ENCODE measurements around the gene GALNT7. TPM values are rescaled to one million over a fixed set of nuclear protein-coding genes. Genes with fewer than 3 reads are reported as not detected.

Gene GALNT7
- polyA plus RNA-seq, 1 of the 3 experiments (the other 2 are of a cell fraction) = 14.8 TPM

DNA sequence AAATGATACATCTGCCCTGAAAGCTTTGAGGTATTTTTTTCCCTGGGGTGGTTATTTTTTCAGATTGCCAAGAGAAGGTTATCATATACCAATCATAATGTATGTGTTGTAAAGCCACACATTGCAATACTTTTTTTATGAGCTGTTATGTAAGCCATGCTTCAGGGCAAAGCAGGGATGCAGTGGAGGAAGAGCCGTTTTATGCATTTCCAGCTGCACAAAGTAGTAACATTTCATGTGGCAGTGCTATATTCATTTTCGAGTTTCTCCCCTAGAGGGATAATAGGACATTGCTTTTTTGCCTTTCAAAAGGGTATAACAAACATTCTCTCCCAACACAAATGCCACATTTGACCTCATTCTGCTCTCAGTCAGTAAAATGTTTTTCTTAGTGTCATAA is 68.5 kb downstream of the GALNT7 start:
- H3K9me2 ChIP-seq = no peaks in the 10 kb centered on the region
- no peaks in the 10 kb centered on the region for H3K36me3 ChIP-seq (replicated peaks in 1 of 2; ENCODE audit: control insufficient read depth in 1 of 2, insufficient read depth in 2 of 2, low read length in 1 of 2)
- H3K27ac ChIP-seq (ENCODE audit: low read depth in 2 of 2, low read length in 1 of 2) = peak overlapping the region in 1 of 2 experiments; percentile 54; a peak in 2 of 4 replicates
- no peak overlapping the region for H2AFZ ChIP-seq (ENCODE audit: low read depth)
- no peak overlapping the region for H3K4me2 ChIP-seq
- ChIA-PET POLR2A (no interaction called here), CTCF (interaction anchor here (1.0 to 2.6 kb wide), 7 partner anchors 9 to 224 kb away, joined by 3 to 9 read pairs (median 4); no protein-coding TSS in a partner anchor)
- H3K9me3 ChIP-seq = no peaks in the 10 kb centered on the region
- no peak overlapping the region for H3K4me3 ChIP-seq (ENCODE audit: low read depth in 2 of 2, low read length in 1 of 2)
- H4K20me1 ChIP-seq (ENCODE audit: insufficient read depth) = no peaks in the 10 kb centered on the region
- H3K4me1 ChIP-seq (ENCODE audit: control insufficient read depth in 1 of 2, insufficient read depth in 2 of 2, low read depth in 1 of 2, low read length in 1 of 2) = peaks cover 2 to 24% of the 10 kb centered on the region in 2 experiments; a peak in 3 of 4 replicates
- peaks cover 18% of the 10 kb centered on the region for H3K79me2 ChIP-seq (ENCODE audit: insufficient read depth)
- H3F3A ChIP-seq (replicated peaks; ENCODE audit: insufficient read depth) = peaks cover 7% of the 10 kb centered on the region
- H3K27me3 ChIP-seq (ENCODE audit: insufficient read depth) = no peaks in the 10 kb centered on the region
- no peak overlapping the region for H3K9ac ChIP-seq
- peak; percentile 22 for DNase-seq
- 63% methylated on average over 2 of the region's 2 CpGs for WGBS (ENCODE audit: low lambda C conversion rate)
- TF ChIP-seq RAD21 (IDR thresholded peaks at IDR 0.05; ENCODE audit: low read length) = peak; percentile 23; the same call in 1 of the 2 replicates
- TF ChIP-seq RCOR1 (IDR thresholded peaks at IDR 0.05; ENCODE audit: low read length) = peak; percentile 28; the same call in 1 of the 2 replicates
- TF ChIP-seq, protein P1, sequence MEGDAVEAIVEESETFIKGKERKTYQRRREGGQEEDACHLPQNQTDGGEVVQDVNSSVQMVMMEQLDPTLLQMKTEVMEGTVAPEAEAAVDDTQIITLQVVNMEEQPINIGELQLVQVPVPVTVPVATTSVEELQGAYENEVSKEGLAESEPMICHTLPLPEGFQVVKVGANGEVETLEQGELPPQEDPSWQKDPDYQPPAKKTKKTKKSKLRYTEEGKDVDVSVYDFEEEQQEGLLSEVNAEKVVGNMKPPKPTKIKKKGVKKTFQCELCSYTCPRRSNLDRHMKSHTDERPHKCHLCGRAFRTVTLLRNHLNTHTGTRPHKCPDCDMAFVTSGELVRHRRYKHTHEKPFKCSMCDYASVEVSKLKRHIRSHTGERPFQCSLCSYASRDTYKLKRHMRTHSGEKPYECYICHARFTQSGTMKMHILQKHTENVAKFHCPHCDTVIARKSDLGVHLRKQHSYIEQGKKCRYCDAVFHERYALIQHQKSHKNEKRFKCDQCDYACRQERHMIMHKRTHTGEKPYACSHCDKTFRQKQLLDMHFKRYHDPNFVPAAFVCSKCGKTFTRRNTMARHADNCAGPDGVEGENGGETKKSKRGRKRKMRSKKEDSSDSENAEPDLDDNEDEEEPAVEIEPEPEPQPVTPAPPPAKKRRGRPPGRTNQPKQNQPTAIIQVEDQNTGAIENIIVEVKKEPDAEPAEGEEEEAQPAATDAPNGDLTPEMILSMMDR (IDR thresholded peaks at IDR 0.05) = peak; percentile 23; the same call in 1 of the 2 replicates
- no peak for TF ChIP-seq YY1 (IDR thresholded peaks at IDR 0.05; ENCODE audit: low read depth)
- 0 out of 4 replicates have a peak, but pooled peaks of 1 of the 2 experiments have one; percentile 12 for TF ChIP-seq EP300 (IDR thresholded peaks at IDR 0.05; ENCODE audit: borderline replicate concordance in 1 of 2, low read depth in 1 of 2, low read length in 1 of 2)
- TF ChIP-seq, protein P2, sequence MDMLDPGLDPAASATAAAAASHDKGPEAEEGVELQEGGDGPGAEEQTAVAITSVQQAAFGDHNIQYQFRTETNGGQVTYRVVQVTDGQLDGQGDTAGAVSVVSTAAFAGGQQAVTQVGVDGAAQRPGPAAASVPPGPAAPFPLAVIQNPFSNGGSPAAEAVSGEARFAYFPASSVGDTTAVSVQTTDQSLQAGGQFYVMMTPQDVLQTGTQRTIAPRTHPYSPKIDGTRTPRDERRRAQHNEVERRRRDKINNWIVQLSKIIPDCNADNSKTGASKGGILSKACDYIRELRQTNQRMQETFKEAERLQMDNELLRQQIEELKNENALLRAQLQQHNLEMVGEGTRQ (IDR thresholded peaks at IDR 0.05; ENCODE audit: borderline replicate concordance, low read depth, low read length) = no peak

DNA sequence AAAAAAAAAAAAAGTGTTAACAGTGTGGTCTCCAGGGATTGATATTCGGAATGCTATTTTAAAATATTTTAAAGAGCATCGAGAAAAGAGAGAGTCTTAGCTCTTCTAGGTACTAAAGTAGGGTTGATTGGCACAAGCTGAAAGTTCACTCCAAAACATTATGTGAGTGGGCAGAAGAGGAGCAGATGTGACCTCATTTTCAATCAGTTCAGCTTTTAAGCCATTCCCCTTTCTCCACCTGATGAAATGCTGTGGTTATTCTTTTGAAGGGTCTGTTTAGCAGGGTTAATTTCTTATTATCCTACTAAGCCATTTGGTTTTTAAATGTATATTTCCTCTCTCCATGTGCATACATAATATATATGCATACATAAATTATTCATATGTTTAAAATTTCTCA is 69.2 kb downstream of the GALNT7 start:
- POLR2A ChIA-PET = no interaction called here
- no peaks in the 10 kb centered on the region for H3K36me3 ChIP-seq (replicated peaks in 1 of 2; ENCODE audit: control insufficient read depth in 1 of 2, insufficient read depth in 2 of 2, low read length in 1 of 2)
- H3K4me3 ChIP-seq (ENCODE audit: low read depth in 2 of 2, low read length in 1 of 2) = no peak overlapping the region
- no peak overlapping the region for H2AFZ ChIP-seq (ENCODE audit: low read depth)
- no peaks in the 10 kb centered on the region for H3K9me2 ChIP-seq
- peak overlapping the region in 1 of 2 experiments; percentile 14; a peak in 2 of 4 replicates for H3K27ac ChIP-seq (ENCODE audit: low read depth in 2 of 2, low read length in 1 of 2)
- H3F3A ChIP-seq (replicated peaks; ENCODE audit: insufficient read depth) = peaks cover 7% of the 10 kb centered on the region
- TF ChIP-seq, protein P2 (IDR thresholded peaks at IDR 0.05; ENCODE audit: borderline replicate concordance, low read depth, low read length) = no peak
- TF ChIP-seq FOXM1 (IDR thresholded peaks at IDR 0.05; ENCODE audit: low read depth) (no peak), POLR2AphosphoS5 (IDR thresholded peaks at IDR 0.05; ENCODE audit: low read depth, low read length) (no peak), RFX5 (IDR thresholded peaks at IDR 0.05; ENCODE audit: low read length) (no peak), MXI1 (IDR thresholded peaks at IDR 0.05; ENCODE audit: low read depth, low read length) (no peak)
- TF ChIP-seq, protein P3, sequence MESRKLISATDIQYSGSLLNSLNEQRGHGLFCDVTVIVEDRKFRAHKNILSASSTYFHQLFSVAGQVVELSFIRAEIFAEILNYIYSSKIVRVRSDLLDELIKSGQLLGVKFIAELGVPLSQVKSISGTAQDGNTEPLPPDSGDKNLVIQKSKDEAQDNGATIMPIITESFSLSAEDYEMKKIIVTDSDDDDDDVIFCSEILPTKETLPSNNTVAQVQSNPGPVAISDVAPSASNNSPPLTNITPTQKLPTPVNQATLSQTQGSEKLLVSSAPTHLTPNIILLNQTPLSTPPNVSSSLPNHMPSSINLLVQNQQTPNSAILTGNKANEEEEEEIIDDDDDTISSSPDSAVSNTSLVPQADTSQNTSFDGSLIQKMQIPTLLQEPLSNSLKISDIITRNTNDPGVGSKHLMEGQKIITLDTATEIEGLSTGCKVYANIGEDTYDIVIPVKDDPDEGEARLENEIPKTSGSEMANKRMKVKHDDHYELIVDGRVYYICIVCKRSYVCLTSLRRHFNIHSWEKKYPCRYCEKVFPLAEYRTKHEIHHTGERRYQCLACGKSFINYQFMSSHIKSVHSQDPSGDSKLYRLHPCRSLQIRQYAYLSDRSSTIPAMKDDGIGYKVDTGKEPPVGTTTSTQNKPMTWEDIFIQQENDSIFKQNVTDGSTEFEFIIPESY (IDR thresholded peaks at IDR 0.05; ENCODE audit: borderline replicate concordance, low read depth) = no peak
- H3K4me2 ChIP-seq = no peak overlapping the region
- no peaks in the 10 kb centered on the region for H4K20me1 ChIP-seq (ENCODE audit: insufficient read depth)
- no peaks in the 10 kb centered on the region for H3K9me3 ChIP-seq
- H3K79me2 ChIP-seq (ENCODE audit: insufficient read depth) = peaks cover 12% of the 10 kb centered on the region
- H3K4me1 ChIP-seq (ENCODE audit: control insufficient read depth in 1 of 2, insufficient read depth in 2 of 2, low read depth in 1 of 2, low read length in 1 of 2) = peaks cover 2 to 29% of the 10 kb centered on the region in 2 experiments; a peak in 3 of 4 replicates
- 82% methylated on average over 2 of the region's 2 CpGs for WGBS (ENCODE audit: low lambda C conversion rate)
- H3K27me3 ChIP-seq (ENCODE audit: insufficient read depth) = no peaks in the 10 kb centered on the region
- no peak overlapping the region for H3K9ac ChIP-seq
- no peak for DNase-seq
- CTCF ChIA-PET = interaction anchor here (0.6 to 2.6 kb wide), 13 partner anchors 9 to 923 kb away, joined by 3 to 9 read pairs (median 4); no protein-coding TSS in a partner anchor
